ENCODE results near the gene CMTM1. TPM values are rescaled to one million over a fixed set of nuclear protein-coding genes. Genes with fewer than 3 reads are reported as not detected.

The CMTM1 gene
- 4.3 and 5.0 TPM in 2 replicates for total RNA-seq

- H3K4me3 ChIP-seq (ENCODE audit: low read depth, low read length) = no peak within 1 kb of the TSS
- TF ChIP-seq CTCF (conservative IDR thresholded peaks at IDR 0.05; ENCODE audit: low read depth, low read length) = no peak
- DNase-seq (ENCODE audit: low read depth) = no peak
Observed at GRCh38 chr16:66566051-66566901, at the start of gene CMTM1. CMTM1 (plus strand) TSS chr16:66566439; CDS start chr16:66566514, 75 bp downstream.

- H3K4me3 ChIP-seq (ENCODE audit: low read depth, low read length) = no peak overlapping the region
- no peak for DNase-seq (ENCODE audit: low read depth)
- no peak for TF ChIP-seq CTCF (conservative IDR thresholded peaks at IDR 0.05; ENCODE audit: low read depth, low read length)
Observed at GRCh38 chr16:66516509-66516807, 49.8 kb upstream of the CMTM1 start.

- TF ChIP-seq CTCF (conservative IDR thresholded peaks at IDR 0.05; ENCODE audit: low read depth, low read length) = no peak
- H3K4me3 ChIP-seq (ENCODE audit: low read depth, low read length) = no peak overlapping the region
- DNase-seq (ENCODE audit: low read depth) = peak; percentile 98
Observed at GRCh38 chr16:66516808-66517585, 49.2 kb upstream of the CMTM1 start.

GRCh38 chr16:66517586-66518263 lies 48.5 kb upstream of the CMTM1 start:
- DNase-seq (ENCODE audit: low read depth) = no peak
- TF ChIP-seq CTCF (conservative IDR thresholded peaks at IDR 0.05; ENCODE audit: low read depth, low read length) = no peak
- no peak overlapping the region for H3K4me3 ChIP-seq (ENCODE audit: low read depth, low read length)

GRCh38 chr16:66519482-66520373 lies 46.5 kb upstream of the CMTM1 start:
- no peak for TF ChIP-seq CTCF (conservative IDR thresholded peaks at IDR 0.05; ENCODE audit: low read depth, low read length)
- no peak for DNase-seq (ENCODE audit: low read depth)
- no peak overlapping the region for H3K4me3 ChIP-seq (ENCODE audit: low read depth, low read length)
